ENCODE data around the gene KRTAP10-3.

GRCh38 chr21:44528634-44528995 is 30.0 kb downstream of the KRTAP10-3 start:
- TF ChIP-seq NFRKB (IDR thresholded peaks at IDR 0.05) (no peak), CTCF (CRISPR knock-in tag; IDR thresholded peaks at IDR 0.05) (no peak), POLR2AphosphoS2 (IDR thresholded peaks at IDR 0.05; ENCODE audit: low read depth, low read length) (no peak), EP300 (IDR thresholded peaks at IDR 0.05; ENCODE audit: low read depth in 2 of 2, low read length in 2 of 2) (no peak), EP300 (CRISPR knock-in tag; IDR thresholded peaks at IDR 0.05; ENCODE audit: borderline replicate concordance) (no peak), RBAK (CRISPR knock-in tag; IDR thresholded peaks at IDR 0.05) (no peak), ZBTB40 (IDR thresholded peaks at IDR 0.05) (no peak), ZBTB40 (CRISPR knock-in tag; IDR thresholded peaks at IDR 0.05) (no peak), U2AF2 (IDR thresholded peaks at IDR 0.05; ENCODE audit: low read depth, low read length) (no peak), ZHX1 (CRISPR knock-in tag; IDR thresholded peaks at IDR 0.05; ENCODE audit: low read depth) (no peak)
